OCI-LY1 (cell line): ENCODE results near the gene NDUFV1.
A peak's percentile ranks its signal among the peaks of the same experiment; 100 is the strongest.

Experiments used
- H2AFZ ChIP-seq: fragments of 200-600 bp; sonication (generic), shearing (Covaris generic); 2 replicates; pipeline ENCODE4 v1.6.0; 2014; ENCODE audit warnings: antibody characterized with exemption, mild to moderate bottlenecking, low read length
- H3F3A ChIP-seq: fragments of 200-600 bp; sonication (generic), shearing (Covaris generic); 2 replicates; pipeline ENCODE4 v1.6.0; 2014; ENCODE audit warnings: mild to moderate bottlenecking, antibody characterized with exemption, low read length, moderate library complexity; ENCODE audit not compliant: insufficient read depth
- H3K27ac ChIP-seq: fragments of 200-600 bp; sonication (generic); 2 replicates; pipeline ENCODE4 v1.5.1; 2014; ENCODE audit warnings: low read length, mixed run types, mild to moderate bottlenecking, low read depth; ENCODE audit not compliant: poor library complexity, severe bottlenecking
- H3K27me3 ChIP-seq: fragments of 200-600 bp; sonication (generic); 2 replicates; pipeline ENCODE4 v1.6.0; 2014; ENCODE audit warnings: antibody characterized with exemption, mild to moderate bottlenecking, low read length, moderate library complexity; ENCODE audit not compliant: insufficient read depth
- H3K36me3 ChIP-seq: fragments of 200-600 bp; sonication (generic); 2 replicates; pipeline ENCODE4 v1.6.1; 2014; ENCODE audit warnings: mild to moderate bottlenecking, antibody characterized with exemption, low read length, moderate library complexity, mixed read lengths; ENCODE audit not compliant: insufficient read depth
- H3K4me1 ChIP-seq: fragments of 200-600 bp; sonication (generic); 2 replicates; pipeline ENCODE4 v1.5.1; 2014; ENCODE audit warnings: mild to moderate bottlenecking, low read length, moderate library complexity; ENCODE audit not compliant: insufficient read depth, severe bottlenecking
- H3K4me2 ChIP-seq: fragments of 200-600 bp; sonication (generic), shearing (Covaris generic); 2 replicates; pipeline ENCODE4 v1.6.1; 2014; ENCODE audit warnings: low read length
- H3K4me3 ChIP-seq: fragments of 200-600 bp; sonication (generic); 2 replicates; pipeline ENCODE4 v1.5.1; 2014; ENCODE audit warnings: low read length, low read depth, mild to moderate bottlenecking, mixed read lengths; ENCODE audit not compliant: poor library complexity, severe bottlenecking
- H3K79me2 ChIP-seq: fragments of 200-600 bp; shearing (Covaris generic); 2 replicates; pipeline ENCODE4 v1.6.1; 2016; ENCODE audit warnings: mixed run types, low read length, mixed read lengths; ENCODE audit not compliant: insufficient read depth
- H3K9ac ChIP-seq: fragments of 200-600 bp; sonication (generic), shearing (Covaris generic); 2 replicates; pipeline ENCODE4 v1.6.1; 2014; ENCODE audit warnings: mild to moderate bottlenecking, low read length, mixed read lengths
- H3K9me2 ChIP-seq: fragments of 200-600 bp; sonication (generic), shearing (Covaris generic); 2 replicates; pipeline ENCODE4 v1.6.1; 2014; ENCODE audit warnings: low read depth, mild to moderate bottlenecking, low read length, mixed read lengths
- H3K9me3 ChIP-seq: fragments of 200-600 bp; shearing (Covaris generic); 2 replicates; pipeline ENCODE4 v1.6.1; 2014; ENCODE audit warnings: low read length, mixed read lengths
- H4K20me1 ChIP-seq: fragments of 200-600 bp; sonication (generic), shearing (Covaris generic); 2 replicates; pipeline ENCODE4 v1.6.0; 2016; ENCODE audit warnings: mild to moderate bottlenecking, low read length; ENCODE audit not compliant: insufficient read depth
- EZH2 ChIP-seq: fragments of 200-600 bp; sonication (generic), shearing (Covaris generic); IDR thresholded peaks from 2 replicates; pipeline ENCODE4 v1.8.0; 2017; ENCODE audit warnings: borderline replicate concordance, mixed run types, mild to moderate bottlenecking, antibody characterized with exemption, low read length, moderate library complexity, mixed read lengths
- TF ChIP-seq, protein P1 (sequence below): fragments of 200-600 bp; sonication (generic), shearing (Covaris generic); IDR thresholded peaks from 2 replicates; pipeline ENCODE4 v1.5.1; 2017; ENCODE audit warnings: mild to moderate bottlenecking, antibody characterized with exemption, low read length, moderate library complexity, mixed read lengths

The NDUFV1 gene

DNA sequence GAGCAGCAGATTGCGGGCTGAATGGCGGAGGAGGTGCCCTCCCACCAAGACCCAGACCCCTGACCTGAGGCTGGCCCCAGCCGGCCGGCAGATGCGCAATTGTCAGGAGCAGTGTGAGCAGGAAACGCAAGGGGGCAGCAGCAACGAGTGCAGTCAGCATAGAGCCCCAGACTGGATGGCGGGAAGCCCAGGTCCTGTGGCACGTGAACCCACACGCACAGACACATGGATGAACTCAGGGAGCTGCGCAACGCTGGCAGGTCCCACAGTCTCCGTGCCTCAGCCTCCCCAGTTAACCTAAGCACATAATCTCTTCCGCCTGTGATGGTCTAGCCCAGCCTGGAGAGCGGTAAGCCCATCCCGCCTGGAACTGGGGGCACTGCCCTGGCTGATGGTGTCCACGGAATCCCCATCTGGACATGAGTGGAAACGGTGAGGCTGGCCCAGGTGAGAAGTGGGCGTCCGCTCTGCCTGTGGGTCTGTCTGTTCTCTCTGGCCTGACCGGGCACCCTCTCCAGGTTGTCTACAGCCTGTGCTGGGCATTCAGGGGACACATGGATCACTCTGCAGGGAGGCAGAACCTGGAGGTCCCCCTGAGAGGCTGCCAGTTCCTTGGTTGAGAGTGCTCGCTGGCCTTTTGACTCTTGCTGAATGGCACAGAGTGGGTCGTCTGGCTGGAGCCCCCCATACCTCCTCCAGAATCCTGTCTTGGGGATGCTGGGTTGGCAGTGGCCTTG is 33.5 kb downstream of the NDUFV1 start:
- Histone ChIP-seq H3K4me1 (no peaks in the 10 kb centered on the region), H3K4me3 (no peak overlapping the region), H3K79me2 (no peaks in the 10 kb centered on the region), H4K20me1 (no peaks in the 10 kb centered on the region), H3F3A (no peaks in the 10 kb centered on the region), H3K4me2 (no peak overlapping the region), H3K27ac (no peak overlapping the region), H3K9ac (no peak overlapping the region), H3K27me3 (peaks cover 8% of the 10 kb centered on the region; the same call in 1 of the 2 replicates), H2AFZ (no peak overlapping the region), H3K36me3 (no peaks in the 10 kb centered on the region; the same call in 1 of the 2 replicates), H3K9me2 (no peaks in the 10 kb centered on the region), H3K9me3 (peaks cover 3% of the 10 kb centered on the region; the same call in 1 of the 2 replicates)
- no peak for TF ChIP-seq EZH2
- TF ChIP-seq, protein P1, sequence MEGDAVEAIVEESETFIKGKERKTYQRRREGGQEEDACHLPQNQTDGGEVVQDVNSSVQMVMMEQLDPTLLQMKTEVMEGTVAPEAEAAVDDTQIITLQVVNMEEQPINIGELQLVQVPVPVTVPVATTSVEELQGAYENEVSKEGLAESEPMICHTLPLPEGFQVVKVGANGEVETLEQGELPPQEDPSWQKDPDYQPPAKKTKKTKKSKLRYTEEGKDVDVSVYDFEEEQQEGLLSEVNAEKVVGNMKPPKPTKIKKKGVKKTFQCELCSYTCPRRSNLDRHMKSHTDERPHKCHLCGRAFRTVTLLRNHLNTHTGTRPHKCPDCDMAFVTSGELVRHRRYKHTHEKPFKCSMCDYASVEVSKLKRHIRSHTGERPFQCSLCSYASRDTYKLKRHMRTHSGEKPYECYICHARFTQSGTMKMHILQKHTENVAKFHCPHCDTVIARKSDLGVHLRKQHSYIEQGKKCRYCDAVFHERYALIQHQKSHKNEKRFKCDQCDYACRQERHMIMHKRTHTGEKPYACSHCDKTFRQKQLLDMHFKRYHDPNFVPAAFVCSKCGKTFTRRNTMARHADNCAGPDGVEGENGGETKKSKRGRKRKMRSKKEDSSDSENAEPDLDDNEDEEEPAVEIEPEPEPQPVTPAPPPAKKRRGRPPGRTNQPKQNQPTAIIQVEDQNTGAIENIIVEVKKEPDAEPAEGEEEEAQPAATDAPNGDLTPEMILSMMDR: peak; percentile 74

DNA sequence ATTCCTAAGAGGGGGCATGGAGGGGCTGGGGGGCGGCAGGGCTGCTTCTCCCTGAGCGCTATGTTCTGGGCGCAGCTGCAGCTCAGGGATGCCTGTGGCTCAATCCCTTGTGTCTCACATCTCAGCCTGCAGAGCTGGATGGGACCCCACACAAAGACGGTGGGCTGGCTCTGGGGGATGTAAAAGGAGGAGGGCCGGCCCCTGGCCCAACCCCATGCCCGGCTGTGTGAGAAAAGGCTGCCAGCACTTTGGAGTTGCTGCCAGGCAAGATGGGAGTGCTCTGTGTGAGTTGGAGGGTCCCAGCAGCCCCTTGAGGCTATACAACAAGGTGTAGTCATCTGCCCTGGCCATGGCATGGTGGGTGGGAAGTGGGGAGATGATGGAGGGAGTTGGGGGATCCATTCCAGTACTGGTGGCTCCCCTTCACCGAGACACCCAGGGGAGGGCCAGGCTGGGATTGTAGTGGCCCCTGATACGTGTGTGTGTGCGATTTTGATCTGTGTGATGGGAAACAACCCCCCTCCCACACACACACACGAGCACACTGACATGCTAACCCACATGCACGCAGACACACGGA is 34.1 kb downstream of the NDUFV1 start:
- Histone ChIP-seq H3K36me3 (no peaks in the 10 kb centered on the region; the same call in 1 of the 2 replicates), H3K4me3 (no peak overlapping the region), H3F3A (no peaks in the 10 kb centered on the region), H3K4me2 (no peak overlapping the region), H3K9me2 (no peaks in the 10 kb centered on the region), H3K9ac (no peak overlapping the region), H3K27ac (no peak overlapping the region), H3K27me3 (peaks cover 8% of the 10 kb centered on the region; the same call in 1 of the 2 replicates), H3K4me1 (peaks cover 3% of the 10 kb centered on the region), H3K79me2 (no peaks in the 10 kb centered on the region), H4K20me1 (no peaks in the 10 kb centered on the region), H3K9me3 (peaks cover 3% of the 10 kb centered on the region; the same call in 1 of the 2 replicates), H2AFZ (no peak overlapping the region)
- no peak for TF ChIP-seq EZH2
- TF ChIP-seq, protein P1: no peak

DNA sequence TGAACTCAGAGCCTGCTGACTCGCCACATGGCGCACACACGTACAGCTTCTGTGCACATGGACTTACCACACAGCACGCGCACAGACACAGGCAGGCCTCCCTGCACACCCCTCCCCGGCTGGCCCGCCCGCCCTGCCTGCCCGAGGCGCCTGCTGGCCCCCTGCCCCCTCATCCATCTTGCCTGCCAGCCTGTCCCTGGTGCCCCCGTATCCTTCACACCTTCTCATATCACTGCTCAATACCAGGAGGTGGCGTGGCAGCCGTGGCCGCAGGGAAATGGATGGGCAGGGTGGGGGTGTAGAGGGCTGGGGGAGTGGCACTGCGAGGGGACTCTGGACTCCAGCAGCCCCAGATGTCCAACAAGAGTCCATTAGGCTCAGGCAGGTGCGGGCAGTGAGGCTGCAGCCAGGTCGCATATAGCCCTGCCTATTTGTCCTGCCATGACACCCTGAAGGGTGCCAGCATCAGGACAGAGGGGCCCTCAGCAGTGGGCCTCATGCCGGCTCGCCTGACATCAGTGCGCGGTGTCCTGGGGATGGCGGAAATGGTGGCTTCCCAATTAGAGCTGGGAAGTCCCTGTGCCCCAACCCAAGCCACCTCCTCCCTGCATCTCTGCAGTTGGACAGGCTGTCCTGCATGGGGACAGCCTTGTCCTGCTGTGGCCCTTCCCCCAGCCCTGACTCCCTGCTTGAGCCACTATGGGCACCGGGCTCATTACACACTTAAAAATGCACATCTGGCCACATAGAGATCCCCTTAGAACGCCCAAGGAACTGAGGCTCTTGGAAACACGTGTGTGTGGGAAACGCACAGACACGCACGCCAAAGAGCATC is 34.8 kb downstream of the NDUFV1 start:
- Histone ChIP-seq H3K79me2 (no peaks in the 10 kb centered on the region), H3K36me3 (no peaks in the 10 kb centered on the region; the same call in 1 of the 2 replicates), H3K9me2 (no peaks in the 10 kb centered on the region), H3K27ac (no peak overlapping the region), H2AFZ (no peak overlapping the region), H3K9ac (no peak overlapping the region), H3F3A (no peaks in the 10 kb centered on the region), H3K9me3 (peaks cover 3% of the 10 kb centered on the region; the same call in 1 of the 2 replicates), H3K4me2 (no peak overlapping the region), H4K20me1 (no peaks in the 10 kb centered on the region), H3K27me3 (peaks cover 8% of the 10 kb centered on the region; the same call in 1 of the 2 replicates), H3K4me1 (peaks cover 10% of the 10 kb centered on the region), H3K4me3 (no peak overlapping the region)
- TF ChIP-seq EZH2: no peak
- TF ChIP-seq, protein P1: no peak
